ENCODE results near the gene PLPP1. TPM values are rescaled to one million over a fixed set of nuclear protein-coding genes. Genes with fewer than 3 reads are reported as not detected.
"Not testable (repeated sequence)": the region's sequence is repeated elsewhere in the genome, so short reads cannot be mapped to it uniquely, and the experiment has no call there.

Gene PLPP1
- total RNA-seq, 1 donor from 2014 or later = 56.1 TPM

DNA sequence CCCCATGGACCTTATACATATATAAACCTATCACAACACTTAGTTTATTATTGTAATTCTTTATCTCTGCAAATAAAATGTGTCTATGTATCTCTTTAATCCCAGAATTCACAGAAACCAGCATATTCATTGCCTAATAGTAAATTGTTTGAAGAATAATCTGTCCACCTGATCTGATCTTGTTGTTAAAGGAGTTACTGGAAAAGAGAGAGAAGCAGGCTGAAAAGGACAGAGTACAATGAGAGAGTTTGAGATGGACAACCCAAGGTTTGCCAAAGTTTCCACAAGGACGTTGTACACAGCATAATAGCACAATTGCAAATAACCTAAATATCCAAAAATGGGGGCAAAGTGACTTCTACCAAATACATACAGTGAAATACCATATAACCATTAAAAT, 23.8 kb downstream of the PLPP1 start:
- Histone ChIP-seq H3K36me3 (no peaks in the 10 kb centered on the region), H3K27ac (no peak overlapping the region), H3K4me1 (peaks cover 5% of the 10 kb centered on the region), H3K9me3 (no peaks in the 10 kb centered on the region), H3K27me3 (no peaks in the 10 kb centered on the region), H3K4me3 (no peak overlapping the region)
- intact Hi-C loops (cut with DNase I) = no loop called here
- ATAC-seq (no peak), DNase-seq (no peak)
- TF ChIP-seq, protein P1, sequence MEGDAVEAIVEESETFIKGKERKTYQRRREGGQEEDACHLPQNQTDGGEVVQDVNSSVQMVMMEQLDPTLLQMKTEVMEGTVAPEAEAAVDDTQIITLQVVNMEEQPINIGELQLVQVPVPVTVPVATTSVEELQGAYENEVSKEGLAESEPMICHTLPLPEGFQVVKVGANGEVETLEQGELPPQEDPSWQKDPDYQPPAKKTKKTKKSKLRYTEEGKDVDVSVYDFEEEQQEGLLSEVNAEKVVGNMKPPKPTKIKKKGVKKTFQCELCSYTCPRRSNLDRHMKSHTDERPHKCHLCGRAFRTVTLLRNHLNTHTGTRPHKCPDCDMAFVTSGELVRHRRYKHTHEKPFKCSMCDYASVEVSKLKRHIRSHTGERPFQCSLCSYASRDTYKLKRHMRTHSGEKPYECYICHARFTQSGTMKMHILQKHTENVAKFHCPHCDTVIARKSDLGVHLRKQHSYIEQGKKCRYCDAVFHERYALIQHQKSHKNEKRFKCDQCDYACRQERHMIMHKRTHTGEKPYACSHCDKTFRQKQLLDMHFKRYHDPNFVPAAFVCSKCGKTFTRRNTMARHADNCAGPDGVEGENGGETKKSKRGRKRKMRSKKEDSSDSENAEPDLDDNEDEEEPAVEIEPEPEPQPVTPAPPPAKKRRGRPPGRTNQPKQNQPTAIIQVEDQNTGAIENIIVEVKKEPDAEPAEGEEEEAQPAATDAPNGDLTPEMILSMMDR (IDR thresholded peaks at IDR 0.05) = no peak

DNA sequence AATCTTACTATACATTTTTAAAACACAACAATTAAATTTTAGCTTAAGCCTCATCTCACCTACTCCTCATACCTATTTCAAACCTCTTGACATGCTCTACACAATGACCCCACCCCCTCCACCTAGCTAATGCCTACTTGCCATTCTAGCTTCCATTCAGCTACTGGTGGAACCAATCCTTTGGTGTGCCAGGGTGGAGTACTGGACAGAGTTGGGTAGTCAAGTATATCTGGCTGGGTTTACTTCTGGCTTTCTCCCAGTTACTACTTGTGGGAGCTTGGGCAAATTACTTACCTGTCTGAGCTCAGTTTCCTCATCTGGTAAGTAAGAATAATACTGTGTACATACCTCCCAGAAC, 24.3 kb downstream of the PLPP1 start:
- DNase-seq = no peak
- H3K27ac ChIP-seq = no peak overlapping the region
- H3K36me3 ChIP-seq = no peaks in the 10 kb centered on the region
- intact Hi-C loops (cut with DNase I) = no loop called here
- no peaks in the 10 kb centered on the region for H3K27me3 ChIP-seq
- no peak overlapping the region for H3K4me3 ChIP-seq
- H3K9me3 ChIP-seq = no peaks in the 10 kb centered on the region
- H3K4me1 ChIP-seq = peaks cover 5% of the 10 kb centered on the region
- TF ChIP-seq, protein P1 (IDR thresholded peaks at IDR 0.05) = no peak
- ATAC-seq = peak; percentile 27

DNA sequence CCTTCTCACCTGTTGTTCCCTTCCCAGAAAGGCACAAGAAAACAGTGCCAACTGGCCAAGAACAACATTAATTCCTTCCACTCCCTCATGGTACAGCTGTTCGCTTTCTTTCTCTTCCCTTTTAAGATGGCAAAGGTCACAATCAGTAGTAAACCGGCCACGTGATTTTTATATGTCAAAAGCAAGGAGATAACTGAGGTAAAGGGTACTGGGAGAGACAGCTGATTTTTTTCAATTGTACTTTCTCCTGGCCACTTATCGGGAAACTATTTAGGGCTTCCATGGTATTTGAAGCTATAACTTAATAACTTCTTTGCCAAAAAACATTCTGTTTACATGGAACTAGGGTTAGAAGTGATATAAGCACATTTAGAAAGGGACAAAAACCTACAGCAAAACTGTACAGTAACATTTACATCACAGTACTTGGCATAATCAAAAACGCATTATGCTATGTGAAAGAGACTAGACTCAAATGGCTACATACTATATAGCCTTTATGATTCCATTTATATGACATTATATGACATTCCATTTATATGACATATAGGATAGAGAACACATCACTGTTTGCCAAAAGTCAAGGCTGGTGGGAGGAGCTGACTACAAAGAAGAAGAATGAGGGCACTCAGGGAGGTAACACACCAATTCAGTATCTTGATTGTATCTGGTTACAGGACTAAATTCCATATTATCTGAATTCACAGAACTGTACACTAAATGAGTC, 24.8 kb downstream of the PLPP1 start:
- TF ChIP-seq, protein P1 (IDR thresholded peaks at IDR 0.05) = no peak
- Histone ChIP-seq H3K27ac (no peak overlapping the region), H3K27me3 (no peaks in the 10 kb centered on the region)

DNA sequence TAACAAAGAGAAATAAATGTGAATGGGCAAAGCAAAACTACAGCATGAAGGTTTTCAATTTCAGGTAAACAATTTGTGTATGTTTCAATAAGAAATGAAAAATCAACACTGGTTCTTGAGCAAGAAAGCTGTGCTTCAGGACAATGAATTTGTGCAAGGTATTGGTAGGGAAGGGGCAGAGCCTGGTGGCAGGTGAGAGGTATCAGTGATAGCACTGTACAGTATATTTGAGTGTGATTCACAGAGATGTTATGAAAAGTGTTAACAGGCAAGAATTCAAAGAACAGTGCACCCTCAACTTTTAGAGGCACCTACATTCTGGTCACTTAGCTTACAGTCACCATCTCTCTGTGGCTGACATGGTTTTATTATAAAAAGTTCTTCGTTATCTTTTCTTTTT, 25.7 kb downstream of the PLPP1 start:
- no peak overlapping the region for H3K4me3 ChIP-seq
- no peaks in the 10 kb centered on the region for H3K9me3 ChIP-seq
- ATAC-seq = no peak
- H3K4me1 ChIP-seq = no peaks in the 10 kb centered on the region
- no peaks in the 10 kb centered on the region for H3K36me3 ChIP-seq
- no peaks in the 10 kb centered on the region for H3K27me3 ChIP-seq
- intact Hi-C loops (cut with DNase I) = no loop called here
- no peak for DNase-seq
- H3K27ac ChIP-seq = no peak overlapping the region
- TF ChIP-seq, protein P1 (IDR thresholded peaks at IDR 0.05) = no peak

More for the DNA sequence above, 24.8 kb downstream of the PLPP1 start:
- no peak for DNase-seq
- H3K36me3 ChIP-seq = no peaks in the 10 kb centered on the region
- no peak for ATAC-seq
- H3K9me3 ChIP-seq = no peaks in the 10 kb centered on the region
- peaks cover 5% of the 10 kb centered on the region for H3K4me1 ChIP-seq
- no peak overlapping the region for H3K4me3 ChIP-seq
- intact Hi-C loops (cut with DNase I) = no loop called here

DNA sequence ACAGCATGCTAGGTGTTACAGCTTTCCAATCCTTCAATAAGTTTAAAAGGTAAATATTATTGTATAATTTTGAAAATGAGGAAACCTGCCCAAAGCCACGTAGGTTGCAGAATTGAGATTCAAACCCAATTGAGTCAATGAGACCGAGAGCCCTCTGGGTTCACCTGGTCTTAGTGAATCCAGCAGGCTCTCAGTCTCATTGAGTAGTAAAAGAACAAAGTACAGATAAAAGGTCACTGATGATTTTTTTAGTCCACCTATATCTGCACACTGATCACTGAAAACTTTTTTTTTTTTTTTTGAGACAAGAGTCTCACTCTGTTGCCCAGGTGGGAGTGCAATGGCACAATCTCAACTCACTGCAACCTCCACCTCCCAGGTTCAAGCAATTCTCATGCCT, 27.2 kb downstream of the PLPP1 start:
- Histone ChIP-seq H3K9me3 (no peaks in the 10 kb centered on the region), H3K4me1 (peaks cover 9% of the 10 kb centered on the region)

DNA sequence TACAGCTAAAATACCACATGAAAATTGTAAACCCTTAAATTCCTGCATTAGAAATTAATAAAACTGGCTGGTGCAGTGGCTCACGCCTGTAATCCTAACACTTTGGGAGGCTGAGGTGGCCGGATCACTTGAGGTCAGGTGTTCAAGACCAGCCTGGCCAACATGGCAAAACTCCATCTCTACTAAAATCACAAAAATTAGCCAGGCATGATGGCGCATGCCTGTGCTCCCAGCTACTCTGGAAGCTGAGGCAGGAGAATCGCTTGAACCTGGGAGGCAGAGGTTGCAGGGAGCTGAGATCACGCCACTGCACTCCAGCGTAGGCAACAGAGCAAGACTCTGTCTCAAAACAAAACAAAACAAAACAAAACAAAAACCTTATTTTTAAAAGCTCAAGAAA, 29.1 kb downstream of the PLPP1 start:
- intact Hi-C loops (cut with DNase I); H3K9me3 ChIP-seq; H3K4me3 ChIP-seq; H3K27ac ChIP-seq; DNase-seq; H3K36me3 ChIP-seq; H3K27me3 ChIP-seq; ATAC-seq: not testable (repeated sequence)
- peaks cover 13% of the 10 kb centered on the region for H3K4me1 ChIP-seq

More for the DNA sequence above, 27.2 kb downstream of the PLPP1 start:
- DNase-seq (no peak), ATAC-seq (no peak)
- Histone ChIP-seq H3K27me3 (no peaks in the 10 kb centered on the region), H3K36me3 (no peaks in the 10 kb centered on the region), H3K4me3 (no peak overlapping the region), H3K27ac (no peak overlapping the region)
- TF ChIP-seq, protein P1 (IDR thresholded peaks at IDR 0.05) = no peak
- intact Hi-C loops (cut with DNase I) = no loop called here

DNA sequence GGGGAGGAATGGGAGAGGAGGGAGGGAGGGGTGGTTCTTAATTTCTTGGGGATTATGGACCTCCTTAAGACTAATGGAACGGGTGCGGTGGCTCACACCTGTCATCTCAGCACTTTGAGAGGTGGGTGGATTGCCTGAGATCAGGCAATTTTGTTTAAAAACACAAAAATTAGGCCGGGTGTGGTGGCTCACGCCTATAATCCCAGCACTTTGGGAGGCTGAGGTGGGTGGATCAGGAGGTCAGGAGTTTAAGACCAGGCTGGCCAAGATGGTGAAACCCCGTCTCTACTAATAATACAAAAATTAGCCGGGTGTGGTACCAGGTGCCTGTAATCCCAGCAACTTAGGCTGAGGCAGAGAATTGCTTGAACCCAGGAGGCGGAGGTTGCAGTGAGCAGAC, 30.8 kb downstream of the PLPP1 start:
- H3K36me3 ChIP-seq; H3K9me3 ChIP-seq; ATAC-seq; H3K27ac ChIP-seq; DNase-seq; H3K27me3 ChIP-seq; H3K4me3 ChIP-seq; intact Hi-C loops (cut with DNase I): not testable (repeated sequence)
- H3K4me1 ChIP-seq = peaks cover 13% of the 10 kb centered on the region

All from upper lobe of right lung (tissue), 1 donor.